CD4-positive, alpha-beta T cell (primary cell): ENCODE data around the gene KIAA0319L. TPM values are rescaled to one million over a fixed set of nuclear protein-coding genes. Genes with fewer than 3 reads are reported as not detected.

Experiments used
- ATAC-seq: fragments of 200-7000 bp; cut with Tn5 transposase; one replicate; pipeline ENCODE4 v1.10.0; 2022; ENCODE audit warnings: mild to moderate bottlenecking; ENCODE audit not compliant: poor library complexity
- CTCF ChIA-PET: fragments of 350-600 bp; sonication (Branson Sonifier 250); formaldehyde crosslinking; loops from one replicate; lab custom pipeline; 2021; ENCODE audit warnings: antibody characterized with exemption, inconsistent platforms; lab: Charles Lee
- POLR2A ChIA-PET: fragments of 350-600 bp; sonication (Branson Sonifier 250); formaldehyde crosslinking; loops from one replicate; lab custom pipeline; 2021; ENCODE audit warnings: antibody characterized with exemption, inconsistent platforms; lab: Charles Lee
- DNase-seq, 14 experiments: peaks; one replicate each; pipeline ENCODE4 v3.0.0-alpha.2; 2013 to 2020; ENCODE audit warnings: mixed read lengths in 2 of 14
- H3K27ac ChIP-seq, 2 donors: one replicate each; pipeline versions ENCODE4 v1.5.1 to v1.7.0; 2013; ENCODE audit warnings: low read length in 2 of 2, low read depth in 1 of 2, mild to moderate bottlenecking in 1 of 2
- H3K27me3 ChIP-seq, 2 experiments: 1 replicate in 1 of 2; 2 replicates in 1 of 2; pipeline versions ENCODE4 v1.6.1 to v1.7.0; 2013; ENCODE audit warnings: low read length in 2 of 2, control low read depth in 1 of 2, mild to moderate bottlenecking in 1 of 2, moderate library complexity in 1 of 2; ENCODE audit not compliant: insufficient read depth in 2 of 2, control insufficient read depth in 1 of 2
- H3K36me3 ChIP-seq: one replicate; pipeline ENCODE4 v1.6.1; 2013; ENCODE audit warnings: low read length, control low read depth; ENCODE audit not compliant: insufficient read depth
- H3K4me1 ChIP-seq: one replicate; pipeline ENCODE4 v1.6.1; 2013; ENCODE audit warnings: low read length, control low read depth; ENCODE audit not compliant: insufficient read depth
- H3K4me3 ChIP-seq: one replicate; pipeline ENCODE4 v1.5.1; 2013; ENCODE audit warnings: mild to moderate bottlenecking, low read length, moderate library complexity
- H3K9me3 ChIP-seq, 2 experiments: 1 replicate in 1 of 2; 2 replicates in 1 of 2; pipeline versions ENCODE4 v1.6.1 to v1.7.0; 2013; ENCODE audit warnings: low read length in 2 of 2, mild to moderate bottlenecking in 2 of 2, control low read depth in 1 of 2, moderate library complexity in 1 of 2; ENCODE audit not compliant: control insufficient read depth in 1 of 2, insufficient read depth in 1 of 2
- H3K27ac Mint-ChIP-seq: one replicate; pipeline ENCODE4 v1.8.0; 2020; ENCODE audit warnings: mixed read lengths
- H3K27me3 Mint-ChIP-seq: one replicate; pipeline ENCODE4 v1.8.0; 2021; ENCODE audit warnings: mixed read lengths
- H3K36me3 Mint-ChIP-seq: one replicate; pipeline ENCODE4 v1.8.0; 2021; ENCODE audit warnings: low read depth, mixed read lengths
- H3K4me1 Mint-ChIP-seq: one replicate; pipeline ENCODE4 v1.8.0; 2021; ENCODE audit warnings: low read depth, mixed read lengths
- H3K4me3 Mint-ChIP-seq: one replicate; pipeline ENCODE4 v1.8.0; 2020; ENCODE audit warnings: mild to moderate bottlenecking, mixed read lengths
- H3K9me3 Mint-ChIP-seq: one replicate; pipeline ENCODE4 v1.8.0; 2020; ENCODE audit warnings: mixed read lengths
- intact Hi-C, 2 experiments: fragments of 100-400 bp; cut with DNase I in 1 of 2; cut with micrococcal nuclease in 1 of 2; formaldehyde crosslinking; loops; one replicate each; pipeline versions ENCODE4 v1.15.1 to v1.9.0; 2023 to 2025; cut with DNase I, micrococcal nuclease
- total RNA-seq, 174 experiments: library from RNA in 2 of 174; stranded (reverse) in 2 of 174; gene quantifications; one replicate each; pipeline ENCODE4 v1.2.3 and lab custom pipeline; 2021 to 2026
- TF ChIP-seq, protein P1 (sequence below): fragments of 200-600 bp; IDR thresholded peaks from one replicate; pipeline ENCODE4 v1.8.0; 2022; ENCODE audit warnings: antibody characterized with exemption, mild to moderate bottlenecking

KIAA0319L gene
- total RNA-seq, 2 experiments from 2014 or later: 50.9 to 53.3 TPM

DNA sequence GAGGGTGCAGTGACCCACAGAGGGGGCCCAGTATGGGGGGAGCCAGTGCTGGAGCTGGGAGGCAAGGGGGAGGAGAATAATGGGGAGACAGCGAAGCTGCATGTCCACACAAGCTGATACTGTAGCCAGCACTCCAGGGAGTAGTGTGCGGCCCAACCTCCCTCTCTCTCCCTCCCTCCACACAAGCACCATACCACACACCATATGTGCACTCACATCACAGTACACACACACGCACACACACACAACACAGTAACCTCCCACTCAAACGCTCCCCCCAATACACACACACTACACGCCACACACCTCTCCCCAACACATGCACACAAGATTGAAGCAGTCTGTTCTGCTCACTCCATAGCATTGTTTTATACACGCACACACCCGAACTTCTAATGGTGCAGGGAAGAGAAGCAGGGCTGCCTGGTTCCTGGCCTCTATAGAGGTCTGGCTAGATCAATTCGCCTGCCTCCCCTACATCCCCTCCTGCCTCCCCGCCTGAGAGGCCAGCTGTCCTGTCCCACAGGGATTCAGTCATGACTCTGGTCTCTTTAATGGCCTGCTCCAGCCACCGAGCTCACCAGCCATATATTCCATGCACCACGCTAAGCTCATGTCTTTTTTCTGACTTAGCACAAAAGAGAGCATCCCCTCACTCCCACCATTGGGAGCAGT lies 4.2 kb upstream of the KIAA0319L start:
- Mint-ChIP-seq H3K27me3 (no peaks in the 10 kb centered on the region), H3K36me3 (peaks cover 55% of the 10 kb centered on the region), H3K9me3 (no peaks in the 10 kb centered on the region), H3K4me1 (peaks cover 48% of the 10 kb centered on the region), H3K27ac (peak overlapping the region; percentile 52), H3K4me3 (peak overlapping the region; percentile 62)
- POLR2A ChIA-PET: interaction anchor here (0.8 to 2.1 kb wide), 3 partner anchors 16 to 113 kb away, joined by 3 to 5 read pairs (median 3); no protein-coding TSS in a partner anchor
- DNase-seq (no peak), ATAC-seq (no peak)
- Histone ChIP-seq H3K4me1 (peaks cover 45% of the 10 kb centered on the region), H3K36me3 (peaks cover 19% of the 10 kb centered on the region), H3K4me3 (no peak overlapping the region), H3K9me3 (no peaks in the 10 kb centered on the region), H3K27ac (no peak overlapping the region), H3K27me3 (no peaks in the 10 kb centered on the region)
- intact Hi-C loops: loop anchor here in 1 of 2 experiments (5.0 kb wide), 1 partner anchor 359 kb away; no protein-coding TSS in a partner anchor
- TF ChIP-seq, protein P1, sequence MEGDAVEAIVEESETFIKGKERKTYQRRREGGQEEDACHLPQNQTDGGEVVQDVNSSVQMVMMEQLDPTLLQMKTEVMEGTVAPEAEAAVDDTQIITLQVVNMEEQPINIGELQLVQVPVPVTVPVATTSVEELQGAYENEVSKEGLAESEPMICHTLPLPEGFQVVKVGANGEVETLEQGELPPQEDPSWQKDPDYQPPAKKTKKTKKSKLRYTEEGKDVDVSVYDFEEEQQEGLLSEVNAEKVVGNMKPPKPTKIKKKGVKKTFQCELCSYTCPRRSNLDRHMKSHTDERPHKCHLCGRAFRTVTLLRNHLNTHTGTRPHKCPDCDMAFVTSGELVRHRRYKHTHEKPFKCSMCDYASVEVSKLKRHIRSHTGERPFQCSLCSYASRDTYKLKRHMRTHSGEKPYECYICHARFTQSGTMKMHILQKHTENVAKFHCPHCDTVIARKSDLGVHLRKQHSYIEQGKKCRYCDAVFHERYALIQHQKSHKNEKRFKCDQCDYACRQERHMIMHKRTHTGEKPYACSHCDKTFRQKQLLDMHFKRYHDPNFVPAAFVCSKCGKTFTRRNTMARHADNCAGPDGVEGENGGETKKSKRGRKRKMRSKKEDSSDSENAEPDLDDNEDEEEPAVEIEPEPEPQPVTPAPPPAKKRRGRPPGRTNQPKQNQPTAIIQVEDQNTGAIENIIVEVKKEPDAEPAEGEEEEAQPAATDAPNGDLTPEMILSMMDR: no peak
- CTCF ChIA-PET: interaction anchor here (2.5 kb wide), 1 partner anchor 110 kb away, joined by 11 read pairs; no protein-coding TSS in a partner anchor

DNA sequence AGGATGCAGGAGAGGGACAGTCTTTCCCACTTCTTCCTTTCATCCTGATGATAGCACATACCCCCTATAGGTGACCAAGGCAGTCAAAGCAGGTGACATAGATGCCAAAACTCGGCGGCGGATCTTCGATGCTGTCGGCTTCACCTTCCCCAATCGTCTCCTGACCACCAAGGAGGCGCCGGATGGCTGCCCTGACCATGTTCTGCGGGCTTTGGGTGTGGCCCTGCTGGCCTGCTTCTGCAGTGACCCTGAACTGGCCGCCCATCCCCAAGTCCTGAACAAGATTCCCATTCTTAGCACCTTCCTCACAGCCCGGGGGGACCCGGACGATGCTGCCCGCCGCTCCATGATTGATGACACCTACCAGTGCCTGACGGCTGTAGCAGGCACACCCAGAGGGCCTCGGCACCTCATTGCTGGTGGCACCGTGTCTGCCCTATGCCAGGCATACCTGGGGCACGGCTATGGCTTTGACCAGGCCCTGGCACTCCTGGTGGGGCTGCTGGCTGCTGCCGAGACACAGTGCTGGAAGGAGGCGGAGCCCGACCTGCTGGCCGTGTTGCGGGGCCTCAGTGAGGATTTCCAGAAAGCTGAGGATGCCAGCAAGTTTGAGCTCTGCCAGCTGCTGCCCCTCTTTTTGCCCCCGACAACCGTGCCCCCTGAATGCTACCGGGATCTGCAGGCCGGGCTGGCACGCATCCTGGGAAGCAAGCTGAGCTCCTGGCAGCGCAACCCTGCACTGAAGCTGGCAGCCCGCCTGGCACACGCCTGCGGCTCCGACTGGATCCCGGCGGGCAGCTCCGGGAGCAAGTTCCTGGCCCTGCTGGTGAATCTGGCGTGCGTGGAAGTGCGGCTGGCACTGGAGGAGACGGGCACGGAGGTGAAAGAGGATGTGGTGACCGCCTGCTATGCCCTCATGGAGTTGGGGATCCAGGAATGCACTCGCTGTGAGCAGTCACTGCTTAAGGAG lies 3.3 kb upstream of the KIAA0319L start:
- peaks cover 57% of the 10 kb centered on the region for H3K4me1 Mint-ChIP-seq
- TF ChIP-seq, protein P1: no peak
- peaks cover 54% of the 10 kb centered on the region for H3K4me1 ChIP-seq
- no peaks in the 10 kb centered on the region for H3K9me3 Mint-ChIP-seq
- ATAC-seq (no peak), DNase-seq (no peak)
- ChIA-PET POLR2A (interaction anchor here (1.0 to 2.1 kb wide), 4 partner anchors 17 to 110 kb away, joined by 3 to 5 read pairs (median 4); no protein-coding TSS in a partner anchor), CTCF (interaction anchor here (2.5 kb wide), 1 partner anchor 109 kb away, joined by 11 read pairs; no protein-coding TSS in a partner anchor)
- no peaks in the 10 kb centered on the region for H3K9me3 ChIP-seq
- no peaks in the 10 kb centered on the region for H3K27me3 ChIP-seq
- no peak overlapping the region for H3K27ac ChIP-seq
- H3K36me3 Mint-ChIP-seq: peaks cover 62% of the 10 kb centered on the region
- no peaks in the 10 kb centered on the region for H3K27me3 Mint-ChIP-seq
- H3K36me3 ChIP-seq: peaks cover 19% of the 10 kb centered on the region
- H3K27ac Mint-ChIP-seq: peak overlapping the region; percentile 97
- intact Hi-C loops: loop anchor here in 1 of 2 experiments (5.0 kb wide), 1 partner anchor 358 kb away; no protein-coding TSS in a partner anchor
- peak overlapping the region; percentile 73 for H3K4me3 Mint-ChIP-seq
- H3K4me3 ChIP-seq: no peak overlapping the region
